Mononuclear cell (primary cell): ENCODE measurements around the gene FBP2. TPM values are rescaled to one million over a fixed set of nuclear protein-coding genes. Genes with fewer than 3 reads are reported as not detected.
A peak's percentile ranks its signal among the peaks of the same experiment; 100 is the strongest.

Source experiments
- H3K27me3 ChIP-seq: 2 replicates; pipeline ENCODE4 v1.6.0; 2011; ENCODE audit warnings: low read length, control low read depth; ENCODE audit not compliant: insufficient read depth
- H3K4me1 ChIP-seq: 2 replicates; pipeline ENCODE4 v1.5.1; 2011; ENCODE audit warnings: mild to moderate bottlenecking, low read length, control low read depth; ENCODE audit not compliant: insufficient read depth
- H3K4me3 ChIP-seq: 2 replicates; pipeline ENCODE4 v1.5.1; 2011; ENCODE audit warnings: mild to moderate bottlenecking, low read length, moderate library complexity
- H3K9me3 ChIP-seq: 2 replicates; pipeline ENCODE4 v1.5.1; 2011; ENCODE audit warnings: low read depth, mild to moderate bottlenecking, control low read depth, low read length
- total RNA-seq: library from RNA; depleted of rRNA; stranded (reverse); fragments of >200 nt; gene quantifications from one replicate; pipeline ENCODE4 v1.2.3, GENCODE V29; 2012

FBP2 gene
- not detected for total RNA-seq

DNA sequence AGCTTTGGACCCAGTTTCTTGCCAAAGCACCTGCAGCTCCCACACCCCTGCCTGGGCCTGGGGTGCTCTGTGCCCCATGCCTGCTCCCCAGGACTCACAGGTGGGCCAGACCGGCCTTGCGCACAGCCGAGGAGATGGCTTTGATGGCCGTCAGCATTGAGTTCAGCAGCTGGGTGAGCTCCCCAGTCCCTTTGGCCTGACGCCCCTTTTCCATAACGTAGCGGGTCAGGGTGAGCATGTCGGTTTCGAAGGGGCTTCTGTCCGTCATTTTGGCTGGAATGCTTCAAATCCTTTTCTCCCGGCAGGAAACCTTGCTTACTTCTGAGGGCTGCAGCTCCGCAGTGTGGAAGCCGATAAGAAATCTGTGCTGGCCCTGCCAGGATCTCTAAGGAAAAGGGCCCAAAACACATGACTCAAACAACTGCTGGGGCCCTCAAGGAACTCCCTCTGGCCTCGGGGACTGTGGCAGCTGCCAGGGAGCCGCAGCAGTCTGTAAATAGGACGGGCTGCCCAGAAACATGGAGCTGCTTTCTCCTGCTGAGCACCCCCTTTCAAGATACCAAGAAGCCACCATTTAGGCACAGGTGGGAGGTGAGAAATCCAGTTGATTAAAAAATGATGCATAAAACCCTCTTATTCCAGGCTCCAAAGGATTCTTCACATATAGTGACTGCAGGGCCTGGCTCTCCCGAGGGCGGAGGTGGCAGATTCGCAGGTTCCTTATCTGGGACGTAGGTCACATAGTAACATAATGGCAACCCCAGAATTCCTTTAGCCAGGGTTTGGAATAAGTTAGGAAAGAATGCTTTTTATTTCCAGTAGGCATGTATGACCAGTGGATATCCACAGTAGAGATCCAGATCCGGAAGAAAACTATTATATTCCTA is at the start of gene FBP2:
FBP2 (minus strand) TSS at position 366 of the 887 bp plus-strand sequence; CDS start at position 268, 98 bp downstream.
- H3K27me3 ChIP-seq, result no peaks in the 10 kb centered on the region
- H3K4me1 ChIP-seq, result no peaks in the 10 kb centered on the region
- H3K4me3 ChIP-seq, result no peak within 1 kb of the TSS
- no peaks in the 10 kb centered on the region for H3K9me3 ChIP-seq

DNA sequence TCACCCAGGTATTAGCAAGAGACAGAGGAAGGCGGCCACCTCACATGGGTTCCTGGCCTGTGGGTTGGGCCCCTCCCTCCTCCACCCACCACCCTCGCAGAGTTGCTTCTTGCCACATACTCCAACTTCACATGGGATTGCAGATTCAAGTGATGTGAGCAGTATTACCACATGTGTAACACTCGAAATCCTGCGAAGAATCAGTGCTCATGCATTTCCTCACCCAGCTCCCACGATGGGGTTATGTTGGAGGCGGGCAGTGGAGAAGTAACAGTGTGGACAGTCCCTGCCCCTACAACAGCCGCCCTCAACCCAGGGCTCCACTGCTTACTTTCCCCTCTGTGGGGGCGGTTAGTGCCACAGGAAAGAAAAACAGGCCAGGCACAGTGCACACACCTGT is 49.6 kb upstream of the FBP2 start:
- no peak overlapping the region for H3K4me3 ChIP-seq
- no peaks in the 10 kb centered on the region for H3K27me3 ChIP-seq
- peaks cover 46% of the 10 kb centered on the region for H3K4me1 ChIP-seq
- no peaks in the 10 kb centered on the region for H3K9me3 ChIP-seq

- Histone ChIP-seq H3K9me3 (no peaks in the 10 kb centered on the region), H3K4me1 (peaks cover 43% of the 10 kb centered on the region), H3K4me3 (no peak overlapping the region), H3K27me3 (no peaks in the 10 kb centered on the region)
Measured at GRCh38 chr9:94642501-94642900, 48.9 kb upstream of the FBP2 start.

GRCh38 chr9:94639999-94640376 is 46.4 kb upstream of the FBP2 start:
- Histone ChIP-seq H3K27me3 (no peaks in the 10 kb centered on the region), H3K4me1 (peaks cover 43% of the 10 kb centered on the region), H3K9me3 (no peaks in the 10 kb centered on the region), H3K4me3 (peak overlapping the region; percentile 53)

DNA sequence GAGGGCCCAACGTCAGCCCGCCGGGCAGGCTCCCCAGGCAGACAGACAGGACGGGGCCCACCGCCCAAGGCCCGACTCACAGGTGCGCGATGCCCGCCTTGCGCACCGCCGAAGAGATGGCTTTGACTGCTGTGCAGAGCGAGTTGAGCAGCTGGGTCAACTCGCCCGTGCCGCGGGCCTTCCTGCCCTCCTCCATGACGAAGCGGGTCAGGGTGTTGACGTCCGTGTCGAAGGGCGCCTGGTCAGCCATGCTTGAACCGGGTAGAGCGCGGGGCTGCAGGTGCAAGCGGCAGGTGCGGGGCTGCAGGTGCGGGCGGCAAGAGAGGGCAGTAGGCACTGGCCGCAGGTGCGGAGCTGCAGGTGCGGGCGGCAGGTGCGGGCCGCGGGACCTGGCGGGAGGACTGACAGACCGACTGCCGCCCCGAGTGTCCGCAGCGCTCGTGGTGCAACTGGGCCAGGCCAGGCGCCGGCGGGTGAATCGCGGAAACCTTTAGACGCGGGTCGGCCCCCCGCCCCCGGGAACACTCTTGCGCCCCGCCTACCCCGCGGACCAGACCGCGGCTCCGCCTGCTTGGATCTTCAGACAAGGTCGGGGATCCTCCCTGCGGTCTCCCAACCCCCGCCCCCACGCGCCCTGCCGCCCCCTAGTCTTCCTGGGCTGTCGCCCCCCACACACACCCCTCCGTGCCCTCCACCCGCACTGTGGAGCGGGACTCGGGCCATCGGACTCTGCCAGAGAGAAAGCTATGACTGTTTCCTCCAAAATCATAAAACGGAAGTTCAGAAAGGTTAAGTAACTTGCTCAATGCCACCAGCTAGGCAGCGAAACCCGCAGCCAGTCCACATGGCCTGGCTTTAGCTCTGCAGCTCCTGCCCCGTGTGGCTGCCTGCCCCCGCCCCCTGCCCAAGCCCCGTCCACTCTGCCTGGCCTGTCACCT is 45.7 kb upstream of the FBP2 start, which contains the start of gene FBP1:
FBP1 (minus strand) TSS at position 458 of the 938 bp plus-strand sequence; CDS start at position 250, 208 bp downstream.
- H3K9me3 ChIP-seq, result no peaks in the 10 kb centered on the region
- peak within 1 kb of the TSS; percentile 53 for H3K4me3 ChIP-seq
- H3K4me1 ChIP-seq, result peaks cover 43% of the 10 kb centered on the region
- no peaks in the 10 kb centered on the region for H3K27me3 ChIP-seq

- Histone ChIP-seq H3K9me3 (no peaks in the 10 kb centered on the region), H3K4me3 (peak overlapping the region; percentile 53), H3K4me1 (peaks cover 37% of the 10 kb centered on the region), H3K27me3 (no peaks in the 10 kb centered on the region)
Measured at GRCh38 chr9:94638335-94639060, 44.9 kb upstream of the FBP2 start.

- H3K9me3 ChIP-seq, result no peaks in the 10 kb centered on the region
- no peak overlapping the region for H3K4me3 ChIP-seq
- no peaks in the 10 kb centered on the region for H3K27me3 ChIP-seq
- H3K4me1 ChIP-seq, result no peaks in the 10 kb centered on the region
Measured at GRCh38 chr9:94632737-94633136, 39.1 kb upstream of the FBP2 start.

DNA sequence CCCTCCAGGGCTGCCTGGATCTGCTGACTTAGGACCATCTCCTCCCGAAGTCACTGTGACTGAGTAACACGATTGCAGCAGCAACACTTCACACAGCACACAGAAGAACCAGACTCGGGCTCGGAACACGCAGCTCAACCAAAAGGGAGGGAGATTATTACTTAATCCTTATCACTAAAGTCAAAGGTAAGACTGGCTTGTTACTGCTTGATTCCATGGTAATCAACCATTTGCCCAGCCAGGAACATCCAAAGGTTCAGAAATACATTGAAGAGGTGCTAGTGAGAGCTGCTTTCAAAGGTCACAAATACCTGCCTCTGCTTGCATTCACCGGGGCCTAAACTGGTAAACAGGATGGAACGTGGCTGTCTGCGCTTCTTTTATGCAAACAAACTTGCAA is 38.0 kb upstream of the FBP2 start:
- H3K4me1 ChIP-seq, result no peaks in the 10 kb centered on the region
- H3K9me3 ChIP-seq, result no peaks in the 10 kb centered on the region
- no peak overlapping the region for H3K4me3 ChIP-seq
- H3K27me3 ChIP-seq, result no peaks in the 10 kb centered on the region

DNA sequence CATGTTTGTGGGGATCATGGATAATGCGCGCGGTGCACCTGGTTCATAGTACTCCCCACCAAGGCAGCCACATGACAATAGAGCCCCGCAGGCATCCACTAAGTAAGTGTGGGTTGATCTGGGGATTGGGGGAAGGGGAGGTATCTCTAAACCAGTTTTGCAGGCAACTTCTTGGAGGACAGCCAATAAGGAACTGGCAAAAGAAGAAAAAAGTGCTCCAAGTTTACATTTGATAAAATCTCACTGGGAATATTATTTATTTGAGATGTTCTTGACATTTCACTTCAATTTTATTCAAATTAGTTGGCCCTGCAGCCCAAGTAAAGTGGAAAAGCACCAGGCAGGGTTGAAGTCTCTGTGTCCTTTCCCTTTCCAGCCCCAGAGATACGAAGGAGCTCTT is 37.2 kb upstream of the FBP2 start:
- H3K27me3 ChIP-seq, result no peaks in the 10 kb centered on the region
- no peaks in the 10 kb centered on the region for H3K9me3 ChIP-seq
- H3K4me3 ChIP-seq, result no peak overlapping the region
- H3K4me1 ChIP-seq, result no peaks in the 10 kb centered on the region

GRCh38 chr9:94630281-94630680 is 36.7 kb upstream of the FBP2 start:
- Histone ChIP-seq H3K27me3 (no peaks in the 10 kb centered on the region), H3K4me1 (no peaks in the 10 kb centered on the region), H3K4me3 (no peak overlapping the region), H3K9me3 (no peaks in the 10 kb centered on the region)

DNA sequence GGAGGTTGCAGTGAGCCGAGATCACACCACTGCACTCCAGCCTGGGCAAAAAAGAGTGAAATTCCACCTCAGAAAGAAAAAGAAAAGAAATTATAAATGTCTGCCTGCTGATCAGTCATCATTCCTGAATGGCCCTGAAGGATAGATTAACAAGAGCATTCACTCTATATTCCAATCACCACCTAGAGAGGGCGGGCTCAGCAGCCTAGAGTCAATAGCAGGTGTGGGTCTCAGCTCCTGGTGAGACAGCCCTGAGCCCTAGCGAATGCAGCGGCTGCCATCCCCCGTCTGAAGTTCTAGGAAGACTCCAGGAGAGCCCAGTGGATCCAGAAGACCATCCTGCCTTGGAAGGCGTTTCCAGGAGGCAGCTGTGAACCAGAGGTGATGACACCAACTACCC is 33.7 kb upstream of the FBP2 start:
- Histone ChIP-seq H3K4me1 (no peaks in the 10 kb centered on the region), H3K9me3 (no peaks in the 10 kb centered on the region), H3K27me3 (no peaks in the 10 kb centered on the region), H3K4me3 (no peak overlapping the region)

DNA sequence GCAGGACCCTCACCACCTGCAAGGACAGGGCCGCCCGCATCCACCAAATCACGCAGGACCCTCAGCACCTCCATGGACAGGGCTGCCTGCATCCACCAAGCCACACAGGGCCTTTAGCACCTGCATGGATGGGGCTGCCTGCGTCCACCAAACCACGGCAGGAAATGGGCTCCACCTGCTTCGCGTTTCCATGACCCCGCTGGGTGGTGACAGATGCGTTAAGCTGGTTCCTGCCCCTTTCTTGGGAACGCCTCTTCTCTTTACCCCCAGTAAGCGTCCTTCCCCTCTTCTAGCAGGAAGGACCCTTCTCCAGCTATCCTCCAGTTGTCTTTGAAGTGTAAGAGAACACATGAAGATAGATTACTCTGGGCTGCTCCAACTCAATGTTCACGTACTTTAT is 32.2 kb upstream of the FBP2 start:
- Histone ChIP-seq H3K4me3 (no peak overlapping the region), H3K9me3 (no peaks in the 10 kb centered on the region), H3K4me1 (no peaks in the 10 kb centered on the region), H3K27me3 (no peaks in the 10 kb centered on the region)

DNA sequence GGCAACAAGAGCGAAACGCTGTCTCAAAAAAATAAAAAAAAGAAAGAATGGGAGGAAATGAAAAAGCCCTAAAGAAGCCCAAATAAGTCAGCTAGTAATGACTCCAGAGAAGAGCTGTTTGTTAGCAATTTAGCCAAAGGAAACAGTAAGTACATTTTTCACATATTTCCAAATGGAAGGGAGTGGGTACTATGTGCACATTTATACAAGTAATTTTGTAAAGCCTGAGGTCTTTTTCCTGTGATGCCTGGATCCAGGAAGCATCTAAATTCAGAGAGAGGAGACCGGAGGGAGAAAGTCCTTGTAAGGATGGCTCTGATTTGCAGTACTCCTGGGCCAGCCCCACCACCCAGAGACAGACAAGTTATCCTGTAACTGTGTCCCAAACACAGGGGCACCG is 31.0 kb upstream of the FBP2 start:
- Histone ChIP-seq H3K9me3 (no peaks in the 10 kb centered on the region), H3K27me3 (no peaks in the 10 kb centered on the region), H3K4me1 (no peaks in the 10 kb centered on the region), H3K4me3 (no peak overlapping the region)

DNA sequence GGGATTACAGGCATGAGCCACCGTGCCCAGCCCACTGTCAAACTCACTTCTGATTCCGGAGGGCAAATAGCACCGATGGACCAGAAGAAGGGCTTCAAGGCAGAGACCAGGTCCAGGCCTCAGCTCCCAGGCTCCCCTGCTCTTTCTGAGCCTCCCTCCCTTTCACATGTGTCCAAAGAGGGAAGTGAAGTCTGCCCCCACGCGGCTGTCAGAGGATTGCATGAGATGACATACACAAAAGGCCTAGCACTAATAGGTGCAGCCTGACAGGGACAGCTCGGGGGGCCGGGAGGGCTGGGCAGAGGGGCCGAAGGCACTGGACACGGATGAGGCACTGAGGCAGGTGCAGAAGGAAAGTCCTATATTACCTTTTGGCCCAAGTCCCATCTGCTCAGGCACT is 29.6 kb upstream of the FBP2 start:
- Histone ChIP-seq H3K27me3 (no peaks in the 10 kb centered on the region), H3K4me1 (no peaks in the 10 kb centered on the region), H3K9me3 (no peaks in the 10 kb centered on the region), H3K4me3 (no peak overlapping the region)
